Fibroblast of skin of left quadriceps (primary cell): ENCODE measurements around the gene DDX20.
A peak's percentile ranks its signal among the peaks of the same experiment; 100 is the strongest.

Experiments
- DNase-seq, 2 experiments: peaks; one replicate each; pipeline ENCODE4 v3.0.0-alpha.2; 2013; ENCODE audit warnings: low read depth in 2 of 2

The DDX20 gene

GRCh38 chr1:111755331-111756123 is at the start of gene DDX20:
TSS of gene DDX20 (plus strand) at chr1:111755901. CDS start at chr1:111755925, 24 bp downstream.
- DNase-seq: peak; percentile 98

- no peak for DNase-seq
Observed at GRCh38 chr1:111706921-111707320, 48.8 kb upstream of the DDX20 start.

GRCh38 chr1:111707906-111708305 is 47.8 kb upstream of the DDX20 start:
- DNase-seq: no peak

- DNase-seq: no peak
Observed at GRCh38 chr1:111709986-111710385, 45.7 kb upstream of the DDX20 start.

GRCh38 chr1:111716333-111716732 is 39.4 kb upstream of the DDX20 start:
- no peak for DNase-seq

GRCh38 chr1:111717450-111717849 is 38.3 kb upstream of the DDX20 start:
- DNase-seq: no peak

- no peak for DNase-seq
Observed at GRCh38 chr1:111719135-111719534, 36.6 kb upstream of the DDX20 start.

GRCh38 chr1:111719674-111720132 is 36.0 kb upstream of the DDX20 start:
- no peak for DNase-seq

- DNase-seq: no peak
Observed at GRCh38 chr1:111720274-111720976, 35.3 kb upstream of the DDX20 start.

- no peak for DNase-seq
Observed at GRCh38 chr1:111720977-111721786, 34.5 kb upstream of the DDX20 start.

- DNase-seq: no peak
Observed at GRCh38 chr1:111723091-111723806, 32.5 kb upstream of the DDX20 start.

GRCh38 chr1:111723871-111724270 is 31.8 kb upstream of the DDX20 start:
- no peak for DNase-seq

GRCh38 chr1:111725192-111725591 is 30.5 kb upstream of the DDX20 start:
- DNase-seq: no peak

- no peak for DNase-seq
Observed at GRCh38 chr1:111727056-111727455, 28.6 kb upstream of the DDX20 start.

GRCh38 chr1:111729271-111729921 is 26.3 kb upstream of the DDX20 start:
- no peak for DNase-seq

- DNase-seq: no peak
Observed at GRCh38 chr1:111729946-111730681, 25.6 kb upstream of the DDX20 start.

- no peak for DNase-seq
Observed at GRCh38 chr1:111730706-111731105, 25.0 kb upstream of the DDX20 start.

GRCh38 chr1:111731956-111732355 is 23.7 kb upstream of the DDX20 start:
- DNase-seq: no peak

- DNase-seq: no peak
Observed at GRCh38 chr1:111732718-111733117, 23.0 kb upstream of the DDX20 start.
